B cell (primary cell): ENCODE results near the gene FAM227B. TPM values are rescaled to one million over a fixed set of nuclear protein-coding genes. Genes with fewer than 3 reads are reported as not detected.

ENCODE experiments used
- ATAC-seq: fragments of 200-7000 bp; cut with Tn5 transposase; one replicate; pipeline ENCODE4 v1.10.0; 2021; ENCODE audit warnings: low read depth, mild to moderate bottlenecking, moderate number of reproducible peaks, moderate library complexity
- CTCF ChIA-PET: fragments of 350-600 bp; sonication (Branson Sonifier 250); formaldehyde crosslinking; loops from one replicate; lab custom pipeline; 2021; ENCODE audit warnings: antibody characterized with exemption, inconsistent platforms; lab: Charles Lee
- POLR2A ChIA-PET: fragments of 350-600 bp; sonication (Branson Sonifier 250); formaldehyde crosslinking; loops from one replicate; lab custom pipeline; 2021; ENCODE audit warnings: antibody characterized with exemption; lab: Charles Lee
- DNase-seq: peaks from one replicate; pipeline ENCODE4 v3.0.0; 2013
- H2AFZ ChIP-seq: 2 replicates; pipeline ENCODE4 v1.6.1; 2012; ENCODE audit warnings: mild to moderate bottlenecking, low read depth, low read length; ENCODE audit not compliant: insufficient read depth, poor library complexity, severe bottlenecking
- H3K27ac ChIP-seq, 2 donors: 1 replicate in 1 of 2; 2 replicates in 1 of 2; pipeline ENCODE4 v1.5.1; 2012 to 2013; ENCODE audit warnings: low read length in 2 of 2, mild to moderate bottlenecking in 2 of 2, moderate library complexity in 1 of 2
- H3K27me3 ChIP-seq, 4 experiments: fragments of 200-600 bp in 1 of 4; sonication (generic) in 1 of 4; replicated peaks in 1 of 4; 1 replicate in 2 of 4; 2 replicates in 2 of 4; pipeline versions ENCODE4 v1.6.1 to v1.7.0; 2013 to 2016; ENCODE audit warnings: low read length in 3 of 4, mild to moderate bottlenecking in 2 of 4, mixed read lengths in 1 of 4, moderate library complexity in 1 of 4; ENCODE audit not compliant: insufficient read depth in 4 of 4, control insufficient read depth in 3 of 4; ENCODE audit errors: control extremely low read depth in 1 of 4
- H3K36me3 ChIP-seq, 2 experiments: replicated peaks in 1 of 2; 1 replicate in 1 of 2; 2 replicates in 1 of 2; pipeline versions ENCODE4 v1.6.1 to v1.7.1; 2013; ENCODE audit warnings: low read length in 1 of 2; ENCODE audit not compliant: insufficient read depth in 2 of 2, control insufficient read depth in 1 of 2; ENCODE audit errors: control extremely low read depth in 1 of 2, extremely low read depth in 1 of 2
- H3K4me1 ChIP-seq, 2 donors: fragments of 200-600 bp in 1 of 2; sonication (generic) in 1 of 2; 1 replicate in 1 of 2; 2 replicates in 1 of 2; pipeline versions ENCODE4 v1.5.1 to v1.6.1; 2013 to 2017; ENCODE audit warnings: low read length in 2 of 2; ENCODE audit not compliant: control insufficient read depth in 2 of 2, insufficient read depth in 2 of 2
- H3K4me2 ChIP-seq: replicated peaks from 2 replicates; pipeline ENCODE3; 2012; ENCODE audit warnings: mild to moderate bottlenecking, low read depth, low read length; ENCODE audit not compliant: poor library complexity, severe bottlenecking
- H3K4me3 ChIP-seq, 5 experiments: fragments of 200-600 bp in 1 of 5; sonication (generic) in 1 of 5; 1 replicate in 3 of 5; 2 replicates in 2 of 5; pipeline versions ENCODE4 v1.5.1 to v1.7.0; 2011 to 2016; ENCODE audit warnings: low read length in 4 of 5, mild to moderate bottlenecking in 4 of 5, low read depth in 2 of 5, control low read depth in 1 of 5, moderate library complexity in 1 of 5; ENCODE audit not compliant: insufficient read depth in 1 of 5; ENCODE audit errors: control extremely low read depth in 1 of 5, extremely low read depth in 1 of 5
- H3K79me2 ChIP-seq: fragments of 200-600 bp; sonication (generic); one replicate; pipeline ENCODE4 v1.6.0; 2016; ENCODE audit warnings: low read length; ENCODE audit not compliant: control insufficient read depth, insufficient read depth
- H3K9ac ChIP-seq: fragments of 200-600 bp; sonication (generic); 2 replicates; pipeline ENCODE4 v1.6.1; 2017; ENCODE audit warnings: mild to moderate bottlenecking, low read length, moderate library complexity
- H3K9me3 ChIP-seq, 3 donors: one replicate each; pipeline versions ENCODE4 v1.6.1 to v1.7.1; 2013; ENCODE audit warnings: low read length in 2 of 3; ENCODE audit not compliant: control insufficient read depth in 2 of 3, insufficient read depth in 1 of 3; ENCODE audit errors: control extremely low read depth in 1 of 3
- H4K20me1 ChIP-seq: 2 replicates; pipeline ENCODE4 v1.6.0; 2012; ENCODE audit warnings: mild to moderate bottlenecking, low read length; ENCODE audit not compliant: insufficient read depth, control insufficient read depth, poor library complexity, severe bottlenecking
- H3K27ac Mint-ChIP-seq: one replicate; pipeline ENCODE4 v1.8.0; 2021; ENCODE audit warnings: mixed read lengths
- H3K27me3 Mint-ChIP-seq: one replicate; pipeline ENCODE4 v1.8.0; 2021; ENCODE audit warnings: mixed read lengths
- H3K4me1 Mint-ChIP-seq: one replicate; pipeline ENCODE4 v1.8.0; 2021; ENCODE audit warnings: mixed read lengths
- H3K4me3 Mint-ChIP-seq: one replicate; pipeline ENCODE4 v1.8.0; 2021; ENCODE audit warnings: mixed read lengths
- H3K9me3 Mint-ChIP-seq: one replicate; pipeline ENCODE4 v1.8.0; 2022; ENCODE audit warnings: mixed read lengths; ENCODE audit not compliant: insufficient read depth
- CTCF ChIP-seq: fragments of 200-600 bp; IDR thresholded peaks from one replicate; pipeline ENCODE4 v1.8.0; 2022; ENCODE audit warnings: antibody characterized with exemption, mild to moderate bottlenecking
- EZH2 ChIP-seq: IDR thresholded peaks from 2 replicates; pipeline ENCODE4 v1.6.1; 2012; ENCODE audit warnings: borderline replicate concordance, low read depth, mild to moderate bottlenecking, moderate library complexity, low read length; ENCODE audit not compliant: insufficient read depth, poor library complexity, severe bottlenecking
- WGBS: methylation state at CpG from one replicate; pipeline ENCODE4 v1.1.5; 2013; ENCODE audit warnings: missing lambda C conversion rate; ENCODE audit not compliant: insufficient coverage; 5-methylcytosine and 5-hydroxymethylcytosine counted together
- intact Hi-C: fragments of 100-400 bp; cut with micrococcal nuclease; formaldehyde crosslinking; loops from one replicate; pipeline ENCODE4 v1.10.0; 2022
- polyA plus RNA-seq: library from polyadenylated mRNA; depleted of rRNA; stranded (reverse); fragments of >200 nt; gene quantifications from 2 replicates; pipeline ENCODE4 v1.2.3, GENCODE V29; 2012
- total RNA-seq, 2 donors: library from RNA; stranded (reverse); fragments of 120-200 nt in 1 of 2; gene quantifications; 1 replicate in 1 of 2; 2 replicates in 1 of 2; pipeline versions ENCODE4 v1.2.3 to v1.2.4, GENCODE V29; 2013 to 2022

Gene FAM227B
- total and polyA plus RNA-seq, 2 donors (not counting 1 experiment from before 2014, with no cell fraction given), result 5.6 to 8.9 TPM

GRCh38 chr15:49331951-49332350 lies 288.7 kb downstream of the FAM227B start:
- Histone ChIP-seq H3K4me3 (no peak overlapping the region), H4K20me1 (no peaks in the 10 kb centered on the region), H3K9me3 (no peaks in the 10 kb centered on the region), H3K79me2 (no peaks in the 10 kb centered on the region), H3K36me3 (peaks cover 3 to 5% of the 10 kb centered on the region in 2 experiments), H3K4me1 (no peaks in the 10 kb centered on the region), H3K27ac (no peak overlapping the region), H3K4me2 (no peak overlapping the region), H3K9ac (no peak overlapping the region), H3K27me3 (no peaks in the 10 kb centered on the region), H2AFZ (no peak overlapping the region)
- intact Hi-C loops, result no loop called here
- DNase-seq (no peak), ATAC-seq (no peak)
- TF ChIP-seq EZH2 (no peak), CTCF (no peak)
- H3K27me3 Mint-ChIP-seq, result no peaks in the 10 kb centered on the region
- 92% methylated on average over 2 of the region's 3 CpGs for WGBS
- POLR2A ChIA-PET, result no interaction called here
- H3K27ac Mint-ChIP-seq, result no peak overlapping the region
- H3K4me3 Mint-ChIP-seq, result no peak overlapping the region
- CTCF ChIA-PET, result no interaction called here
- H3K9me3 Mint-ChIP-seq, result no peaks in the 10 kb centered on the region
- H3K4me1 Mint-ChIP-seq, result no peaks in the 10 kb centered on the region

- peaks cover 3 to 5% of the 10 kb centered on the region in 2 experiments for H3K36me3 ChIP-seq
- no peak overlapping the region for H3K9ac ChIP-seq
- no peak overlapping the region for H3K4me2 ChIP-seq
- no peaks in the 10 kb centered on the region for H3K4me1 ChIP-seq
- POLR2A ChIA-PET, result no interaction called here
- H3K27me3 Mint-ChIP-seq, result no peaks in the 10 kb centered on the region
- TF ChIP-seq EZH2, result no peak
- TF ChIP-seq CTCF, result no peak
- no peaks in the 10 kb centered on the region for H3K4me1 Mint-ChIP-seq
- no peak overlapping the region for H2AFZ ChIP-seq
- ATAC-seq (no peak), DNase-seq (no peak)
- no peak overlapping the region for H3K4me3 Mint-ChIP-seq
- no peak overlapping the region for H3K27ac Mint-ChIP-seq
- no peaks in the 10 kb centered on the region for H3K9me3 ChIP-seq
- CTCF ChIA-PET, result no interaction called here
- intact Hi-C loops, result no loop called here
- no peaks in the 10 kb centered on the region for H3K9me3 Mint-ChIP-seq
- no peaks in the 10 kb centered on the region for H3K79me2 ChIP-seq
- H3K27ac ChIP-seq, result no peak overlapping the region
- H4K20me1 ChIP-seq, result no peaks in the 10 kb centered on the region
- H3K27me3 ChIP-seq, result no peaks in the 10 kb centered on the region
- no peak overlapping the region for H3K4me3 ChIP-seq
Measured at GRCh38 chr15:49331442-49331841, 289.2 kb downstream of the FAM227B start.
